ENCODE data around the gene PNRC2.

GRCh38 chr1:23997812-23998211 lies 38.2 kb downstream of the PNRC2 start:
- TF ChIP-seq CTCF (IDR thresholded peaks at IDR 0.05) (no peak), POLR2A (IDR thresholded peaks at IDR 0.05) (no peak)
